Lower lobe of right lung (tissue), 2 donors: Measurements from ENCODE around the gene FBXL13. TPM values are rescaled to one million over a fixed set of nuclear protein-coding genes. Genes with fewer than 3 reads are reported as not detected.
"Not testable (repeated sequence)": the region's sequence is repeated elsewhere in the genome, so short reads cannot be mapped to it uniquely, and the experiment has no call there.

Source experiments
- ATAC-seq, 2 donors: fragments of 200-7000 bp; cut with Tn5 transposase; one replicate each; pipeline ENCODE4 v1.9.1; 2020 to 2022; ENCODE audit warnings: mild to moderate bottlenecking in 2 of 2, moderate library complexity in 2 of 2
- DNase-seq: peaks from one replicate; pipeline ENCODE4 v3.0.0-alpha.2; 2020
- H3K27ac ChIP-seq: fragments of 200-600 bp; one replicate; pipeline ENCODE4 v1.8.0; 2022
- H3K27me3 ChIP-seq: fragments of 200-600 bp; one replicate; pipeline ENCODE4 v1.8.0; 2022; ENCODE audit warnings: low read depth
- H3K36me3 ChIP-seq: fragments of 200-600 bp; one replicate; pipeline ENCODE4 v1.8.0; 2022; ENCODE audit warnings: mild to moderate bottlenecking
- H3K4me1 ChIP-seq: fragments of 200-600 bp; one replicate; pipeline ENCODE4 v1.8.0; 2022
- H3K4me3 ChIP-seq: fragments of 200-600 bp; one replicate; pipeline ENCODE4 v1.8.0; 2022; ENCODE audit warnings: mild to moderate bottlenecking
- H3K9me3 ChIP-seq: fragments of 200-600 bp; one replicate; pipeline ENCODE4 v1.8.0; 2022
- CTCF ChIP-seq: fragments of 200-600 bp; IDR thresholded peaks from one replicate; pipeline ENCODE4 v1.8.0; 2022; ENCODE audit warnings: antibody characterized with exemption, mild to moderate bottlenecking
- intact Hi-C: fragments of 100-400 bp; cut with DNase I; formaldehyde crosslinking; loops from one replicate; pipeline ENCODE4 v1.11.0; 2022
- total RNA-seq: library from RNA; stranded (reverse); fragmentation: NEBNext Ultra II Directional; extraction: Animal tissue kit (Norgen Biotek cat#: 25700); gene quantifications from one replicate; pipeline ENCODE4 v1.2.1, GENCODE V29; 2021
- donor health status: DM: no; HTN: yes; CAD: no; lungs with severe emphysema.

The FBXL13 gene
- total RNA-seq, 1 donor from 2014 or later = 3.4 TPM

DNA sequence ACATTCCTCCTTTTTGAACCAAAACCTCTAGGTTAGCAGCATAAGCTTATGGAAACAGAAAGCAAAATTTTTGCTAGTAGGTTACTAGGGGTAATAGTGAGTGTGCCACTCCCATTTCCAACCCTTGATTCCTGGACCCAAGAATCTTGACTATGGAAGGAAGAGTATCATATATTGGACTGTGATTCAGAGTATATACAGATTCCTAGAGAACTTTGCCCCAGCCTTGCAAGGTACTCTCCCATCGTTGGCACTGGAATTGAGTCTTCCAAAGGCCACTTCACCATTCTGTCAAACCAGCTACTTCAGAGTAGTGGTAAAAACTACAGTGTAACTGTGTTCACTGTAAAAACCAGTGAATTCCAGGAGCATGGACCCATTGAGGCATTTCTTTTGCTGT is 92.4 kb downstream of the FBXL13 start:
- no peaks in the 10 kb centered on the region for H3K4me1 ChIP-seq
- H3K36me3 ChIP-seq = no peaks in the 10 kb centered on the region
- H3K4me3 ChIP-seq = no peak overlapping the region
- DNase-seq (no peak), ATAC-seq (no peak)
- no peak for TF ChIP-seq CTCF
- H3K27me3 ChIP-seq = no peaks in the 10 kb centered on the region
- no peak overlapping the region for H3K27ac ChIP-seq
- intact Hi-C loops = no loop called here
- H3K9me3 ChIP-seq = peaks cover 5% of the 10 kb centered on the region

DNA sequence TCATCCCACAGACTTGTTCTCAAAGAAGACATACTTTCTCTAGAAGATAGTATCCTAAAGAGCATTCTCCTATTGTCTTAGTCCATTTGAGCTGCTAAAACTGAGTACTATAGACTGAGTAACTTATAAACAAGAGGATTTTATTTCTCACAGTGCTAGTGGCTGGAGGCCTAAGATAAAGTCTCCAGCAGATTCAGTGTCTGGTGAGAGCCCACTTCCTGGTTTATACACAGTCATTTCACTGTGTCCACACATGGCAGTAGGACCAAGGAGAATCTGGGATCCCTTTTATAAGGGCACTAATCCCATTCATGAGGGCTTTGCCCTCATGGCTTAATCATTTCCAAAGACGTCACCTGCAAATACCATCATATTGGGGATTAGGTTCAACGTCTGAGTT is 93.1 kb downstream of the FBXL13 start:
- TF ChIP-seq CTCF = no peak
- ATAC-seq (no peak), DNase-seq (no peak)
- Histone ChIP-seq H3K36me3 (no peaks in the 10 kb centered on the region), H3K4me1 (no peaks in the 10 kb centered on the region), H3K9me3 (peaks cover 5% of the 10 kb centered on the region), H3K27ac (no peak overlapping the region), H3K4me3 (no peak overlapping the region), H3K27me3 (no peaks in the 10 kb centered on the region)
- intact Hi-C loops = no loop called here

DNA sequence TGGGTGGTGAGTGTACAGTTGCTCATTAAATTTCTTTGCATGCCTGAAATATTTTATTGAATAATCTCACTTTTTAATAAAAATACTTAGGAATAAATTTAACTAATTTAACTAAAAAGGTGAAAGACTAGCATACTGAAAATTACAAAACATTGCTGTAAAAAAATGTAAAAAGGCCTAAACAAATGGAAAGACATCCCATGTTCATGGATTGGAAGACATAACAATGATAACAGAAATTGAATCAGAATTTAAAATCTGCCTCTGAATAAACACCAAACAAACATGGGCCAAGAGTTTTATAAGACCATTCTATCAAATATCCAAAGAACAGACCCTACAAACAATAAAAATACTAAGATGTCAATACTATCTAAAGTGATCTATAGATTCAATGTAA is 94.9 kb downstream of the FBXL13 start:
- no peak for TF ChIP-seq CTCF
- Histone ChIP-seq H3K4me3 (no peak overlapping the region), H3K27ac (no peak overlapping the region), H3K4me1 (no peaks in the 10 kb centered on the region), H3K9me3 (peaks cover 5% of the 10 kb centered on the region), H3K27me3 (no peaks in the 10 kb centered on the region), H3K36me3 (no peaks in the 10 kb centered on the region)
- ATAC-seq (no peak), DNase-seq (no peak)
- intact Hi-C loops = no loop called here

DNA sequence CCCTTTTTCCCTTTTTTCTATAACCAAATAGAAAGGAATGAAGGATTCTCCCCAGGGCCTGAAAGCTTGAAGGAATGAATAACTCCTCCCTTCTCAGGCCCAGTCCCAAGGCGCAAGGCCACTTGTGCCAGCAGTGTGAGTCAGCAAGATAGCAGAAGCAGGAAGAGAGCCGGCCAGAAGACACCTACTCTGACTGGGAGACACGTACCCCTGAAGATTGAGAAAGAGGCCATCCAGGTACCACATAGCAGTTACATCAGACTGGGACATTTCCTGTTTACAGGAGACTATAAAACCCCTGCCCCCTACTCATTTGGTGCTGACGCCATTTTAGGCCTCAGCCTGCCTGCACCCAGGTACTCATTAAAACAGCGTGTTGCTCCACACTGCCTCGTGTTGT is 96.3 kb downstream of the FBXL13 start:
- no peak for DNase-seq
- H3K9me3 ChIP-seq = peaks cover 5% of the 10 kb centered on the region
- no peak overlapping the region for H3K27ac ChIP-seq
- no peak for ATAC-seq
- intact Hi-C loops = no loop called here
- no peaks in the 10 kb centered on the region for H3K27me3 ChIP-seq
- TF ChIP-seq CTCF = no peak
- H3K36me3 ChIP-seq = no peaks in the 10 kb centered on the region
- H3K4me3 ChIP-seq = no peak overlapping the region
- no peaks in the 10 kb centered on the region for H3K4me1 ChIP-seq

- H3K4me3 ChIP-seq, H3K27ac ChIP-seq, H3K27me3 ChIP-seq, ATAC-seq, H3K36me3 ChIP-seq, H3K9me3 ChIP-seq, DNase-seq, intact Hi-C loops, H3K4me1 ChIP-seq: not testable (repeated sequence)
These were observed 97.0 kb downstream of the FBXL13 start for GRCh38 chr7:102977586-102977985.

- peaks cover 5% of the 10 kb centered on the region for H3K9me3 ChIP-seq
- intact Hi-C loops = no loop called here
- no peak for TF ChIP-seq CTCF
- H3K27ac ChIP-seq = no peak overlapping the region
- no peaks in the 10 kb centered on the region for H3K4me1 ChIP-seq
- H3K4me3 ChIP-seq = no peak overlapping the region
- no peak for DNase-seq
- no peaks in the 10 kb centered on the region for H3K36me3 ChIP-seq
- H3K27me3 ChIP-seq = no peaks in the 10 kb centered on the region
- no peak for ATAC-seq
These were observed 98.1 kb downstream of the FBXL13 start for GRCh38 chr7:102976493-102976892.
